ENCODE results near the gene TMEM168.

GRCh38 chr7:112782498-112782897, 7.7 kb downstream of the TMEM168 start:
- no peak for TF ChIP-seq CTCF (IDR thresholded peaks at IDR 0.05)
- TF ChIP-seq POLR2A (IDR thresholded peaks at IDR 0.05) = no peak
- no peak for TF ChIP-seq POLR2AphosphoS5 (IDR thresholded peaks at IDR 0.05)
